HEK293 (cell line): ENCODE results near the gene RPS6KA2.

ENCODE experiments used
- CTCF ChIA-PET: fragments of 350-600 bp; formaldehyde crosslinking; extraction: SDS; loops from one replicate; lab custom pipeline; 2021; ENCODE audit warnings: antibody characterized with exemption; lab: Yijun Ruan, JAX
- POLR2A ChIA-PET: fragments of 300-600 bp; formaldehyde crosslinking; extraction: SDS; loops from one replicate; lab custom pipeline; 2020; ENCODE audit warnings: antibody characterized with exemption, inconsistent platforms; lab: Yijun Ruan, JAX
- H3K27ac ChIP-seq: fragments of 200-500 bp; sonication (Bioruptor generic); 2 replicates; pipeline ENCODE4 v1.5.1; 2014; ENCODE audit warnings: low read depth, low read length, control low read depth, inconsistent platforms; ENCODE audit errors: extremely low read depth
- H3K36me3 ChIP-seq, 2 experiments: fragments of 200-500 bp in 1 of 2; sonication (Bioruptor generic) in 1 of 2; 1 replicate in 1 of 2; 2 replicates in 1 of 2; pipeline ENCODE4 v1.5.1; 2014 to 2017; ENCODE audit warnings: inconsistent platforms in 2 of 2, low read length in 2 of 2; ENCODE audit not compliant: control insufficient read depth in 2 of 2, insufficient read depth in 1 of 2
- H3K4me1 ChIP-seq: fragments of 200-500 bp; sonication (Bioruptor generic); 2 replicates; pipeline ENCODE4 v1.5.1; 2014; ENCODE audit warnings: mild to moderate bottlenecking, low read length, inconsistent platforms; ENCODE audit not compliant: control insufficient read depth, insufficient read depth
- H3K4me3 ChIP-seq: 2 replicates; pipeline ENCODE4 v1.5.1; 2011; ENCODE audit warnings: low read depth, mild to moderate bottlenecking, control low read depth, low read length, moderate library complexity
- H3K9me3 ChIP-seq: fragments of 200-500 bp; sonication (Bioruptor generic); 2 replicates; pipeline ENCODE4 v1.5.1; 2014; ENCODE audit warnings: low read depth, low read length, inconsistent platforms; ENCODE audit not compliant: control insufficient read depth, insufficient read depth
- AEBP2 ChIP-seq: fragments of 450-650 bp; formaldehyde crosslinking; IDR thresholded peaks from 2 replicates; pipeline ENCODE4 v1.5.1; 2016; ENCODE audit warnings: missing biosample characterization, missing genetic modification characterization, borderline replicate concordance
- EGR2 ChIP-seq: fragments of 450-650 bp; formaldehyde crosslinking; IDR thresholded peaks from 2 replicates; pipeline ENCODE4 v1.5.1; 2016; ENCODE audit warnings: low read depth, missing biosample characterization, missing genetic modification characterization
- ELK4 ChIP-seq: IDR thresholded peaks from 2 replicates; pipeline ENCODE4 v1.6.1; 2011; ENCODE audit warnings: mild to moderate bottlenecking, low read depth, low read length, borderline replicate concordance
- FEZF1 ChIP-seq: fragments of 450-650 bp; formaldehyde crosslinking; IDR thresholded peaks from 2 replicates; pipeline ENCODE4 v1.5.1; 2016; ENCODE audit warnings: missing biosample characterization, missing genetic modification characterization
- MYNN ChIP-seq: fragments of 450-650 bp; formaldehyde crosslinking; IDR thresholded peaks from 2 replicates; pipeline ENCODE4 v1.5.1; 2016; ENCODE audit warnings: missing biosample characterization, missing genetic modification characterization, borderline replicate concordance
- OSR2 ChIP-seq: fragments of 450-650 bp; formaldehyde crosslinking; IDR thresholded peaks from 2 replicates; pipeline ENCODE4 v1.5.1; 2016; ENCODE audit warnings: missing biosample characterization, missing genetic modification characterization
- WT1 ChIP-seq: fragments of 450-650 bp; formaldehyde crosslinking; IDR thresholded peaks from 2 replicates; pipeline ENCODE4 v1.5.1; 2016; ENCODE audit warnings: missing biosample characterization, missing genetic modification characterization
- ZNF133 ChIP-seq: fragments of 450-650 bp; formaldehyde crosslinking; IDR thresholded peaks from 2 replicates; pipeline ENCODE4 v1.5.1; 2016; ENCODE audit warnings: missing biosample characterization, missing genetic modification characterization
- ZNF138 ChIP-seq: fragments of 450-650 bp; formaldehyde crosslinking; IDR thresholded peaks from 2 replicates; pipeline ENCODE4 v1.5.1; 2016; ENCODE audit warnings: missing biosample characterization, missing genetic modification characterization, borderline replicate concordance
- ZNF157 ChIP-seq: fragments of 450-650 bp; formaldehyde crosslinking; IDR thresholded peaks from 2 replicates; pipeline ENCODE4 v1.5.1; 2016; ENCODE audit warnings: missing biosample characterization, missing genetic modification characterization
- ZNF341 ChIP-seq: fragments of 450-650 bp; formaldehyde crosslinking; IDR thresholded peaks from 2 replicates; pipeline ENCODE4; 2016; ENCODE audit warnings: low read depth, missing biosample characterization, missing genetic modification characterization
- ZNF394 ChIP-seq: fragments of 450-650 bp; formaldehyde crosslinking; IDR thresholded peaks from 2 replicates; pipeline ENCODE4 v1.5.1; 2016; ENCODE audit warnings: missing biosample characterization, missing genetic modification characterization, mild to moderate bottlenecking, moderate library complexity, borderline replicate concordance
- ZNF426 ChIP-seq: fragments of 450-650 bp; formaldehyde crosslinking; IDR thresholded peaks from 2 replicates; pipeline ENCODE4 v1.5.1; 2017; ENCODE audit warnings: missing biosample characterization, missing genetic modification characterization, mild to moderate bottlenecking, inconsistent platforms, moderate library complexity
- ZNF488 ChIP-seq: fragments of 450-650 bp; formaldehyde crosslinking; IDR thresholded peaks from 2 replicates; pipeline ENCODE4 v1.5.1; 2016; ENCODE audit warnings: missing biosample characterization, missing genetic modification characterization
- ZNF514 ChIP-seq: fragments of 450-650 bp; formaldehyde crosslinking; IDR thresholded peaks from 2 replicates; pipeline ENCODE4 v1.5.1; 2016; ENCODE audit warnings: missing biosample characterization, missing genetic modification characterization
- ZNF548 ChIP-seq: fragments of 450-650 bp; formaldehyde crosslinking; IDR thresholded peaks from 2 replicates; pipeline ENCODE4 v1.5.1; 2016; ENCODE audit warnings: missing biosample characterization, missing genetic modification characterization
- ZNF580 ChIP-seq: fragments of 450-650 bp; formaldehyde crosslinking; IDR thresholded peaks from 2 replicates; pipeline ENCODE4 v1.5.1; 2016; ENCODE audit warnings: missing biosample characterization, missing genetic modification characterization
- ZNF664 ChIP-seq: fragments of 450-650 bp; formaldehyde crosslinking; IDR thresholded peaks from 2 replicates; pipeline ENCODE4 v1.5.1; 2016; ENCODE audit warnings: missing biosample characterization, missing genetic modification characterization
- ZNF791 ChIP-seq: fragments of 450-650 bp; formaldehyde crosslinking; IDR thresholded peaks from 2 replicates; pipeline ENCODE4 v1.5.1; 2016; ENCODE audit warnings: missing biosample characterization, missing genetic modification characterization

The RPS6KA2 gene

GRCh38 chr6:166443166-166443565 is 183.9 kb downstream of the RPS6KA2 start:
- Histone ChIP-seq H3K36me3 (no peaks in the 10 kb centered on the region), H3K9me3 (no peaks in the 10 kb centered on the region), H3K4me1 (no peaks in the 10 kb centered on the region), H3K27ac (no peak overlapping the region), H3K4me3 (no peak overlapping the region)
- ChIA-PET POLR2A (no interaction called here), CTCF (interaction anchor here (1.5 kb wide), 1 partner anchor 13 kb away, joined by 3 read pairs; no protein-coding TSS in a partner anchor)
- no peak for TF ChIP-seq ZNF664 (tag by site-specific recombination)
- no peak for TF ChIP-seq ZNF341 (tag by site-specific recombination)
- no peak for TF ChIP-seq MYNN (tag by site-specific recombination)
- no peak for TF ChIP-seq ZNF138 (tag by site-specific recombination)
- no peak for TF ChIP-seq ZNF514 (tag by site-specific recombination)
- TF ChIP-seq EGR2 (tag by site-specific recombination), result no peak
- no peak for TF ChIP-seq ZNF394 (tag by site-specific recombination)
- TF ChIP-seq ZNF791 (tag by site-specific recombination), result no peak
- no peak for TF ChIP-seq ZNF426 (tag by site-specific recombination)
- no peak for TF ChIP-seq ZNF157 (tag by site-specific recombination)
- TF ChIP-seq FEZF1, result no peak

- ChIA-PET CTCF (interaction anchor here (1.2 kb wide), 1 partner anchor 14 kb away, joined by 6 read pairs; no protein-coding TSS in a partner anchor), POLR2A (no interaction called here)
- no peak for TF ChIP-seq WT1 (tag by site-specific recombination)
- TF ChIP-seq ELK4, result no peak
- no peak for TF ChIP-seq ZNF580 (tag by site-specific recombination)
- TF ChIP-seq AEBP2 (tag by site-specific recombination), result no peak
- no peak for TF ChIP-seq ZNF548 (tag by site-specific recombination)
- TF ChIP-seq OSR2 (tag by site-specific recombination), result no peak
- TF ChIP-seq ZNF133 (tag by site-specific recombination), result no peak
- no peak for TF ChIP-seq ZNF488 (tag by site-specific recombination)
- no peaks in the 10 kb centered on the region for H3K4me1 ChIP-seq
- no peaks in the 10 kb centered on the region for H3K36me3 ChIP-seq
- H3K27ac ChIP-seq, result no peak overlapping the region
- H3K9me3 ChIP-seq, result no peaks in the 10 kb centered on the region
- H3K4me3 ChIP-seq, result no peak overlapping the region
These were observed 184.8 kb downstream of the RPS6KA2 start for GRCh38 chr6:166442131-166442685.
